IMR-90 (cell line): ENCODE measurements around the gene HBEGF. TPM values are rescaled to one million over a fixed set of nuclear protein-coding genes. Genes with fewer than 3 reads are reported as not detected.

Source experiments
- ATAC-seq: fragments of 200-7000 bp; cut with Tn5 transposase; 2 replicates; pipeline ENCODE4 v1.9.1; 2020; ENCODE audit warnings: low read depth, mild to moderate bottlenecking, moderate library complexity
- BruUV-seq: library from RNA; stranded (reverse); fragments of 400-500 nt; replicated peaks from 2 replicates; lab custom pipeline; 2021; lab: Mats Ljungman, UMichigan
- CTCF ChIA-PET: fragments of 300-600 bp; formaldehyde crosslinking; extraction: SDS; loops from one replicate; lab custom pipeline; 2021; ENCODE audit warnings: antibody characterized with exemption; lab: Yijun Ruan, JAX
- POLR2A ChIA-PET: fragments of 300-600 bp; sonication (Branson Sonifier 250); formaldehyde crosslinking; loops from one replicate; lab custom pipeline; 2022; ENCODE audit warnings: antibody characterized with exemption; ENCODE audit not compliant: unreplicated experiment; lab: Charles Lee
- DNase-seq: peaks from one replicate; pipeline ENCODE4 v3.0.0; 2013
- H2AFZ ChIP-seq: replicated peaks from 2 replicates; pipeline ENCODE3; 2013; ENCODE audit warnings: low read length, mild to moderate bottlenecking; ENCODE audit not compliant: poor library complexity
- H2AK5ac ChIP-seq: 2 replicates; pipeline ENCODE4 v1.6.1; 2013; ENCODE audit warnings: low read depth, low read length, inconsistent platforms
- H2AK9ac ChIP-seq: replicated peaks from 2 replicates; pipeline ENCODE3; 2013; ENCODE audit warnings: mild to moderate bottlenecking, low read depth, low read length, moderate library complexity; ENCODE audit not compliant: poor library complexity
- H2BK120ac ChIP-seq: 2 replicates; pipeline ENCODE4 v1.6.1; 2013; ENCODE audit warnings: low read depth, low read length, inconsistent platforms
- H2BK15ac ChIP-seq: 3 replicates; pipeline ENCODE4 v1.6.1; 2013; ENCODE audit warnings: low read depth, low read length, inconsistent platforms
- H2BK20ac ChIP-seq: 2 replicates; pipeline ENCODE4 v1.6.1; 2013; ENCODE audit warnings: low read depth, mild to moderate bottlenecking, inconsistent platforms, low read length, moderate library complexity
- H2BK5ac ChIP-seq: 2 replicates; pipeline ENCODE4 v1.6.1; 2013; ENCODE audit warnings: mild to moderate bottlenecking, low read depth, low read length, inconsistent platforms; ENCODE audit not compliant: poor library complexity, severe bottlenecking
- H3K14ac ChIP-seq: replicated peaks from 2 replicates; pipeline ENCODE4 v1.6.1; 2013; ENCODE audit warnings: low read depth, low read length, inconsistent platforms
- H3K18ac ChIP-seq: 2 replicates; pipeline ENCODE4 v1.6.1; 2013; ENCODE audit warnings: low read depth, low read length, control low read depth
- H3K23ac ChIP-seq: 2 replicates; pipeline ENCODE4 v1.6.1; 2013; ENCODE audit warnings: low read depth, low read length, inconsistent platforms
- H3K27ac ChIP-seq: 2 replicates; pipeline ENCODE4 v1.5.1; 2013; ENCODE audit warnings: mild to moderate bottlenecking, control low read depth, low read length; ENCODE audit not compliant: insufficient read depth
- H3K27me3 ChIP-seq: 2 replicates; pipeline ENCODE4 v1.6.1; 2013; ENCODE audit warnings: low read length; ENCODE audit not compliant: control insufficient read depth, insufficient read depth
- H3K36me3 ChIP-seq: 2 replicates; pipeline ENCODE4 v1.6.1; 2013; ENCODE audit warnings: low read length, mixed read lengths; ENCODE audit not compliant: control insufficient read depth, insufficient read depth
- H3K4ac ChIP-seq: 2 replicates; pipeline ENCODE4 v1.6.1; 2013; ENCODE audit warnings: low read depth, low read length, inconsistent platforms
- H3K4me1 ChIP-seq: 2 replicates; pipeline ENCODE4 v1.6.1; 2013; ENCODE audit warnings: low read length, mixed read lengths; ENCODE audit not compliant: control insufficient read depth, insufficient read depth
- H3K4me2 ChIP-seq: 2 replicates; pipeline ENCODE4 v1.6.1; 2013; ENCODE audit warnings: low read depth, mild to moderate bottlenecking, control low read depth, low read length, moderate library complexity
- H3K4me3 ChIP-seq: 2 replicates; pipeline ENCODE4 v1.5.1; 2013; ENCODE audit warnings: low read depth, mild to moderate bottlenecking, control low read depth, low read length, moderate library complexity; ENCODE audit not compliant: insufficient read depth
- H3K56ac ChIP-seq: 2 replicates; pipeline ENCODE4 v1.6.1; 2013; ENCODE audit warnings: low read length, inconsistent platforms; ENCODE audit not compliant: insufficient read depth; ENCODE audit errors: extremely low read depth
- H3K79me1 ChIP-seq, 2 experiments: 2 replicates each; pipeline ENCODE4 v1.6.1; 2013; ENCODE audit warnings: low read length in 2 of 2, inconsistent platforms in 1 of 2, low read depth in 1 of 2
- H3K9ac ChIP-seq: 2 replicates; pipeline ENCODE4 v1.6.1; 2013; ENCODE audit warnings: low read depth, low read length, control low read depth
- H3K9me1 ChIP-seq: 2 replicates; pipeline ENCODE4 v1.6.1; 2013; ENCODE audit warnings: low read length, inconsistent platforms; ENCODE audit not compliant: insufficient read depth
- H3K9me3 ChIP-seq: 2 replicates; pipeline ENCODE4 v1.6.1; 2013; ENCODE audit warnings: low read length; ENCODE audit not compliant: control insufficient read depth, insufficient read depth
- H4K20me1 ChIP-seq: 2 replicates; pipeline ENCODE4 v1.6.1; 2013; ENCODE audit warnings: low read length, inconsistent platforms; ENCODE audit not compliant: insufficient read depth
- H4K5ac ChIP-seq: 2 replicates; pipeline ENCODE4 v1.6.1; 2013; ENCODE audit warnings: mild to moderate bottlenecking, low read depth, low read length, control low read depth
- H4K8ac ChIP-seq, 2 experiments: 2 replicates each; pipeline ENCODE4 v1.6.1; 2013; ENCODE audit warnings: low read depth in 2 of 2, low read length in 2 of 2, control low read depth in 1 of 2, inconsistent platforms in 1 of 2
- H4K91ac ChIP-seq: 2 replicates; pipeline ENCODE4 v1.6.1; 2013; ENCODE audit warnings: low read depth, low read length, inconsistent platforms; ENCODE audit not compliant: insufficient read depth
- CEBPB ChIP-seq: IDR thresholded peaks from 2 replicates; pipeline ENCODE4 v1.6.1; 2012; ENCODE audit warnings: low read depth, low read length, improper control_type of control experiment
- CHD1 ChIP-seq: IDR thresholded peaks from 2 replicates; pipeline ENCODE4 v1.6.1; 2012; ENCODE audit warnings: low read depth, low read length, improper control_type of control experiment
- SMC3 ChIP-seq: fragments of 150-350 bp; IDR thresholded peaks from 2 replicates; pipeline ENCODE4 v1.6.1; 2016; ENCODE audit warnings: low read depth, mild to moderate bottlenecking, antibody characterized with exemption, low read length, moderate library complexity
- whole genome bisulfite sequencing, 2 experiments: methylation state at CpG; one replicate each; pipeline versions ENCODE4 v1.1.5 to v1.1.7; 2013; ENCODE audit warnings: missing lambda C conversion rate in 2 of 2; ENCODE audit not compliant: insufficient read length in 1 of 2; ENCODE audit errors: extremely low coverage in 2 of 2; 5-methylcytosine and 5-hydroxymethylcytosine counted together
- dilution Hi-C: fragments of 300-500 bp; cut with HindIII; formaldehyde crosslinking; loops from one replicate; pipeline ENCODE4 v1.14.3; 2018; ENCODE audit warnings: low sequenced_read_pairs; ENCODE audit not compliant: unreplicated experiment
- in situ Hi-C: fragments of 300-500 bp; cut with MboI; formaldehyde crosslinking; loops from 3 replicates; pipeline ENCODE4 v1.14.3; 2019; ENCODE audit warnings: low sequenced_read_pairs, inconsistent platforms, mixed read lengths
- intact Hi-C: fragments of 100-400 bp; cut with micrococcal nuclease; formaldehyde crosslinking; loops from 2 replicates; pipeline ENCODE4 v1.10.0; 2022
- polyA plus RNA-seq, 3 experiments: library from polyadenylated mRNA; depleted of rRNA; stranded (reverse); fragments of >200 nt; gene quantifications; 2 replicates each; pipeline ENCODE4 v1.2.3, GENCODE V29; 2012; ENCODE audit warnings: low replicate concordance in 1 of 3
- total RNA-seq: library from RNA; depleted of rRNA; stranded (reverse); fragments of >200 nt; gene quantifications from 2 replicates; pipeline ENCODE4 v1.2.3, GENCODE V29; 2012

Gene HBEGF
- total and polyA plus RNA-seq, 2 of the 4 experiments (the other 2 are of a cell fraction) = 18.8 to 36.1 TPM

DNA sequence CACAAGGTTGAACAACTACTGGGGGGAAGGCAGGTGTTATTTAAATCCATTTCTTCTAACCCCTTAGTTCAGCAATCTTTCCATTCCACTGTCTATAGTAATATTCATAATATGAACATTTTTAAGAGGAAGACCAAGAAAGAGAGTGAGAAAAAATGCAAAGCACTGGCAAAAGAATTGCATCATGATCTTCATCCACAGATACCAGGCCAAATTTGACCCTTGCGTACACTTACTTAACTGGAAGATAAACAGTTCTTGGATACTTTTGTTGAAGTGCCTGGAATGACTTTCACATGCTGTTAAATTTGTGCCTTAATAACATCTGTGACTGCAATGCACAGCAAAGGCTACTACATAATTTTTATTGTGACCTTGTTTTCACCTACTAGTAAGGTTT, 45.3 kb downstream of the HBEGF start:
- H3K9me1 ChIP-seq = peaks cover 7% of the 10 kb centered on the region
- peaks cover 5% of the 10 kb centered on the region for H3K4me1 ChIP-seq
- H3K4me2 ChIP-seq = 0 out of 2 replicates have a peak overlapping the region, but pooled peaks have one; percentile 10
- H3K9ac ChIP-seq = no peak overlapping the region
- H2AFZ ChIP-seq = no peak overlapping the region
- H4K91ac ChIP-seq = no peak overlapping the region
- peaks cover 3% of the 10 kb centered on the region; the same call in 1 of the 2 replicates for H4K20me1 ChIP-seq
- no peak overlapping the region for H3K14ac ChIP-seq
- no peak overlapping the region for H3K18ac ChIP-seq
- H2AK5ac ChIP-seq = no peak overlapping the region
- no TSS peak for BruUV-seq
- no peaks in the 10 kb centered on the region for H3K27me3 ChIP-seq
- no peak overlapping the region for H4K5ac ChIP-seq
- no peak overlapping the region for H3K56ac ChIP-seq
- H3K36me3 ChIP-seq = peaks cover 2% of the 10 kb centered on the region; the same call in 1 of the 2 replicates
- in situ Hi-C loops (no loop called here), dilution Hi-C loops (no loop called here), intact Hi-C loops (no loop called here)
- ChIA-PET CTCF (interaction anchor here (1.0 to 2.1 kb wide), 3 partner anchors 40 to 57 kb away, joined by 3 to 6 read pairs (median 4); partner anchors contain the start of gene HBEGF), POLR2A (no interaction called here)
- no peak overlapping the region for H2BK120ac ChIP-seq
- H2BK5ac ChIP-seq = no peak overlapping the region
- no peak overlapping the region for H2BK20ac ChIP-seq
- no peak overlapping the region for H3K4ac ChIP-seq
- H3K4me3 ChIP-seq = no peak overlapping the region
- H3K23ac ChIP-seq = no peak overlapping the region
- H3K79me1 ChIP-seq = peaks cover 4 to 36% of the 10 kb centered on the region in 2 experiments
- H3K27ac ChIP-seq = no peak overlapping the region
- no peak overlapping the region for H4K8ac ChIP-seq
- no peaks in the 10 kb centered on the region for H3K9me3 ChIP-seq
- ATAC-seq = no peak
- DNase-seq = no peak
- WGBS, 2 experiments = no CpG with 5 or more reads among the region's 1 CpG
- H2BK15ac ChIP-seq = no peak overlapping the region
- no peak for TF ChIP-seq SMC3
- TF ChIP-seq CEBPB = peak; percentile 55
- no peak for TF ChIP-seq CHD1
- no peak overlapping the region for H2AK9ac ChIP-seq
